ENCODE measurements around the gene TOGARAM2.
"Not testable (repeated sequence)": the region's sequence is repeated elsewhere in the genome, so short reads cannot be mapped to it uniquely, and the experiment has no call there.

The TOGARAM2 gene

DNA sequence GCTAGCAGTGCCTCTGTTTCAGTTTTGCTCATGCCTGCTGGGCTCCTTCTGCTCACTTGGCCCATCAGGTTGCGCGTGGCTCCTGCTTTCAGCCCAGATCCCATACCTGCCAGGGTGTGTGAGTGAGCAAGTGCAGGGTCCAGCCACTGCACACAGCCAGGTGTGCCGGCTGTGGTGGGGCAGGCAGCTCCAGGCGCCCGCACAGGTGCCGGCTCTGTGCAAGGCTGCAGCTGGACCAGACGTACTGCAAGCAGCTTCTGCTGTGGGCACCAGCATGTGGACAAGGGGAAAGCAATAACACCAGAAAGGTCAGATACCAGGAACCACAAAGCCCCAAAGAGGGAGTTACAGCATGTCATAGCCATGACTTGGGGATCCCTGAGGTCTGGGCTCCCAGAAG, 98.8 kb downstream of the TOGARAM2 start:
- DNase-seq = no peak

DNA sequence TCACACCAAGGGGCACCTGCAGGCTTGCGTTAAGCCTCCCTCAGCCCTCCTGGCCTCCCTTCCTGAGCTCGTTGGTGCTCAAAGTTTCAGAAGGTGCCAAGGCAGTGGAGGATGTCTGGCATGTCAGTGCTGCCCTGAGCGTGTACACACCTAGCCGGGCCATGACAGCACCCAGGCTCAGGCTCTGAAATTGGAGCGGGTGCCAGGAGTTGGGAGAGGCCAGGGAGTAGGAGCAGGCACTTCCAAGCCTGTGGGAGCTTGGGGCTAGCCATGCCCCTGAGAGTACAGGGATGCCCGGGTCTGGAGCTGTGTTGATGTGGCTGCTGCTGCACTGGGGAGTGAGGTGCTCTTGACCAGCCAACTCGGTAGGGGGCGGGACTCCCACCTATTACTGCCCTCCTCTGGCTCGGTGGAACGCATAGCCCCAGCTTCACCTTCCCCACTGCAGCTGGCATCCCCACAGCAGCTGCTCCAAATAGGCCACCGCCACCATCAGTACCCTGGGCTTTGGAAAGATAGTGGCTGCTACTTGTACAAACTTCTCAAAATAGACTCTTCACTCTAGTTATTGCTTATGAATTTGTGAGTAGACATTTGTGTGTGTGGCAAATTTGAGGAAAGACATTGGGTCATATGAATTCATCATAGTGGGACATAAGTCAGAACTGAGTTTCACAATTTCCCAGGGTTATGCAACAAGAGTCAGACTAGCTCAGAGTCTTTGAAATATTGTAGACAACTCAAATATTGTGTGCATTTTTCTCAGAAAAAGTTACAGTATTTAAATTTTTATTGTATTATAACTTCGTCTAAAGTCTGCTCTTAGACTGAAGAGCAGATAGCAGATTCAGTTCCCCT, 100.0 kb downstream of the TOGARAM2 start:
- no peak for DNase-seq

DNA sequence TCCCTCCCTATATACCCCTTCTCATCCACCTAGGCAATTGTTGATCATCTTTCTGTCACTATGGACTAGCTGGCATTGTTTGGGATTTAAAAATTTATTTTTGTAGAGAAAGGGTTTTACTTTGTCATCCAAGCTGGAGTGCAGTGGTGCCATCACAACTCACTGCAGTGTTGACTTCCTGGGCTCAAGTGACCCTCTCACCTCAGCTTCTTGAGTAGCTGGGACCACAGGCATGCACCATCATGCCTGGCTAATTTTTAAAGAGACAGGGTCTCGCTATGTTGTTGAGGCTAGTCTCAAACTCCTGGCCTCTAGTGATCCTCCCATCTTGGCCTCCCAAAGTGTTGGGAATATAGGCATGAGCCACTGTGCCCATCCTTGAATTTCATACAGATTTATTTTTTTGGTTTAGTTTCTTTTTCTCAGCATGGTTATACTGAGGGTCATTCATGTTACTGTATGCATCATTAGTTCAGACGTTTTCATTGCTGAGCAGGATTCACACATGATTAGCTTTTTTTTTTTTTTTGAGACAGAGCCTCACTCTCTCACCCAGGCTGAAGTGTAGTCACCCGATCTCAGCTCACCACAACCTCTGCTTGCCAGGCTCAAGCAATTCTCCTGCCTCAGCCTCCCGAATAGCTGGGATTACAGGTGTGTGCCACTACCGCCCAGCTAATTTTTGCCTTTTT, 101.9 kb downstream of the TOGARAM2 start:
- no peak for DNase-seq

DNA sequence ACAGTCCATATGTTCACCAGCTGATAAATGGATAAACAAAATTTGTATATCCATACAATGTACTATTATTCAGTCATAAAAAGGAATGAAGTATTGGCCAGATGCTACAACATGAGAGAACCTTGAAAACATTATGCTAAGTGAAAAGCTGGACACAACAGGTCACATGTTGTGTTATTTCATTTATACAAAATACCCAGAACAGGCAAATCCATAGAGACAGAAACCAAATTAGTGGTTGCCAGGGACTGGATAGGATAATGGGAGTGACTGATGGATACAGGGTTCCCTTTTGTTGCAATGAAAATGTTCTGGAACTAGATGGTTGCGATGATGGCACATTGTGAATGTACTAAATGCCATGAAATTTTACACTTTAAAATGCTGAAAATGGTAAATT, 103.5 kb downstream of the TOGARAM2 start:
- DNase-seq = no peak

DNA sequence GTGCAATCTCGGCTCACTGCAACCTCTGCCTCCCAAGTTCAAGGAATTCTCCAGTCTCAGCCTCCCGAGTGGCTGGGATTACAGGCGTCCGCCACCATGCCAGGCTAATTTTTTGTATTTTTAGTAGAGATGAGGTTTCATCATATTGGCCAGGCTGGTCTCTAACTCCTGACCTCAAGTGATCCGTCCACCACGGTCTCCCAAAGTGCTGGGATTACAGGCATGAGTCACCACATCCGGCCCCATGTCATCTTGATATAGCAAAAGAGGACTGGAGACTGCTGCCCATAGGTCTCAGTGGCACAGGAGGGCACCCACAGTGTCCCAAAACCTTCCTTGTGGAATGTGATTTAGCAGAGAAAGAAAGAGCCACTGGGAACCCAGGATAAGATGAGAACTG, 109.2 kb downstream of the TOGARAM2 start:
- DNase-seq = not testable (repeated sequence)

DNA sequence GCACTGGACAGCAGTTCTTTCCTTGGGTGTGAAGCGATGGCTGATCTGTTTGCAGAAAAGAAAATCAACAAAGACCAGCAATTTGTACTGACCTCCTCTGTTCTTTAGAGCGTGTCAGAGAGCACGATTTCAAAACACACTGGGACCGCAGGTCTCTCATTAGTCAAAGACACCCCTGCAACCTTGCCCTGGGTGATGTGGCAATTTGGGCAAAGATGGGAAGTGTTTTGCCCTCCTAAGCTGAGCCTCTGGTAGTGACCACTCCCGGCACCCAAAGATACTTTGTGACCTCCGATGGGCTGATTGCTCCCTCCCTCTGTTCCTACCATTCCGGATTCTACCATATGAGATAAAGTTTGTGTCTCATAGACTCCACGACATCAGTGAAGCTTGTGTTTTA, 115.9 kb downstream of the TOGARAM2 start:
- no peak for DNase-seq

DNA sequence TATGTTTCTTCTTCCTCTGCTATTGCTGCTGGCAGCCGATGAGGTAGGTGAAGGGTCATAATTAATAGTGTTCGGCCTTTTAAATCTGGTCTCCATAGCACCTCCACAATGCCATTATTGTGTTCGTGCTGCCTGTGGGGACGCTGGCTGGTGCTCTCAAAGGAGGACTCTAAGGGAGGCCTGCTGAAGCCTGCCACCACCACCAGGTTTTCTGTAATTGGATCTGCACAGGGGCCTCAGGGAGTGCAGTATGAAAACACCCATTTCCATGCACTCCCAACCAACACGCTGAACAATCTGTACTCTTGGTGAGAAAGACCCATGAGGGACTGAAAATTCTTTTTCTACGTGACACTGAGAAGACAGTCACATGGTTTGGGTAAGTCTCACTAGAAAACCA, 116.5 kb downstream of the TOGARAM2 start:
- DNase-seq = no peak

DNA sequence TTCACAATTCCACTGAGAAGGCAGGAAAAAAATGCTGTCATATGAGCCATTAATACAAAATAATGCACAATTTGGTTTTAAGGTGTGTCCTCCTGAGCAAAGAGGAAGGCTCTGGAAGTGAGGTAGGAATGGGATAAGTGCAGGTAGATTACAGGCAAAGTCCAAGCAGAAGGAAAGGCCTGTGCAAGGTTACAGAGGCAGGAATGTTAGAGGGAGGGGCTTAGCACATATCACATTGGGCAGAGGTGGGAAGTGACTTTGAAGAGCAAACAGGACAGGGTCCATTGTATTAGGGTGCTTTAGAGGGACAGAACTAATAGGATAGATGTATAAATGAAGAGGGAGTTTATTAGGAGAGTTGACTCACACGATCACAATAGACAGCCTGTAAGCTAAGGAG, 119.5 kb downstream of the TOGARAM2 start:
- DNase-seq = no peak

Data from activated CD4-positive, alpha-beta T cell treated with anti-CD3 and anti-CD28 coated beads, Interleukin-2, amount 50 U/mL, for 48 hours (primary cell).